Fibroblast of skin of right biceps (primary cell): ENCODE data around the gene PTGFRN.

Experiments used
- DNase-seq: peaks from one replicate; pipeline ENCODE4 v3.0.0-alpha.2; 2013

The PTGFRN gene

DNA sequence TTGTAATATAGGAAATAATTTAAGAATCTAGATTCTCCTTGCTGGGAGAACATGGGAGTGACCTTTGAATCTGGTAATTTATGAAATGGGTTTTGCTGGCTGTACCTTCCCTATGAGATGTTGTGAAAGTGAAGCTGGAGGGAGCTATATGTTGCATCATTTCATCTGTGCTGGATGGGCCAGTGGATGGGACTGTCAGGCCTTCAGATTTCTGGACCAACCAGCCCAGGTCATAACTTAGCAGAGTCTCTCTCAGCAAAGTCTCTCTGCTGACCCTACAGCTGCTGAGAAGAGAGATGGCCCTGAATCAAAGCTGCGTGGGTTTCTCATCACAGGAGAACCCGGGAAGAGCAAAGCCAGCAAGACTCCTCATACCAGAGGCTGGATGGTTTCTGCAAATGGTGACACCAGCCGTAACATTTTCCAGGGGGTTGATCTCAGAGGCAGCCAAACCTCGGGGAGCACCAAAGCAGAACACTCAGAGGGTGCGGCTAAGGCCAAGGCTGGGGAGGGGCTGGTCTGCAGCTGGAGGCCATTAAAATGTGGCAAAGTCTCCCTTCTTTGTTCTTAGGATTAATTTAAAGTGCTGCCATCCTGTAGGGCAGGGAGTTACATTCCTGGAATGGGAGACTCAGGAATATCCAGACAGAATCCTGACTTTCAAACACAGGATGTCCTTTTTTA, 18.2 kb upstream of the PTGFRN start:
- no peak for DNase-seq

DNA sequence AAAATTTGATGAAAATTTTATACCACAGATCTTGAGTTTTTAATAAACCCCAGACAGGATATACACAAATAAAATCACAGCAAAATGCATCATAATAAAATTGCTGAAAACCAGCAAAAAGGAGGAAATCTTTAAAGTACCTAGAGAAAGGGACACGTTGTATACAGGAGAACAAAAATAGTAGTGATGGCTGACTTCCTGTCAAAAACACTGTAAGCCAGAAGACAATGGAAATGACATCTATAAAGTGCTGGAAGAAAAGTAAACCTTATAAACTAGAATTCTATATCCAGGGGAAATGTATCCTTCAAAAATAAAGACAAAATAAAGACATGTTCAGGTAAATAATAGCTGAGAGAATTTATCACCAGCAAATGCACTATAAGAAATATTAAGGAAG, 14.6 kb upstream of the PTGFRN start:
- no peak for DNase-seq

DNA sequence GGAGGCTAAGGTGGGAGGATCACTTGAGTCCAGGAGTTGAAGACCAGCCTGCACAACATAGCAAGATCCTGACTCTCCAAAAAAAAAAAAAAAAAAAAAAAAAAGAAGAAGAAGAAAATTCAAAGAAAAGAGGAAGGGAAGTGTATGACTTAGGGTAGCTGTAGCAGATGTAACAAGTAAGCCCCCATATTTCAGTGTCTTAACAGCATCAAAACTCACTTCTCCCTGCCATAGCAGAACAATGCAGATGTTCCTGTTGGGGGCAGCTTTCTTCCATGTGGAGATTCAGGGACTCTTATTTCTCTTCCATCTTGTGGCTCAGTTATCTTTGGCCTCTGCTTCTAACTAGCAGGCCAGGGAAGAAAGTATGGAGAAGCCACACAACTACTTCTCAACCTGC, 10.2 kb upstream of the PTGFRN start:
- no peak for DNase-seq

DNA sequence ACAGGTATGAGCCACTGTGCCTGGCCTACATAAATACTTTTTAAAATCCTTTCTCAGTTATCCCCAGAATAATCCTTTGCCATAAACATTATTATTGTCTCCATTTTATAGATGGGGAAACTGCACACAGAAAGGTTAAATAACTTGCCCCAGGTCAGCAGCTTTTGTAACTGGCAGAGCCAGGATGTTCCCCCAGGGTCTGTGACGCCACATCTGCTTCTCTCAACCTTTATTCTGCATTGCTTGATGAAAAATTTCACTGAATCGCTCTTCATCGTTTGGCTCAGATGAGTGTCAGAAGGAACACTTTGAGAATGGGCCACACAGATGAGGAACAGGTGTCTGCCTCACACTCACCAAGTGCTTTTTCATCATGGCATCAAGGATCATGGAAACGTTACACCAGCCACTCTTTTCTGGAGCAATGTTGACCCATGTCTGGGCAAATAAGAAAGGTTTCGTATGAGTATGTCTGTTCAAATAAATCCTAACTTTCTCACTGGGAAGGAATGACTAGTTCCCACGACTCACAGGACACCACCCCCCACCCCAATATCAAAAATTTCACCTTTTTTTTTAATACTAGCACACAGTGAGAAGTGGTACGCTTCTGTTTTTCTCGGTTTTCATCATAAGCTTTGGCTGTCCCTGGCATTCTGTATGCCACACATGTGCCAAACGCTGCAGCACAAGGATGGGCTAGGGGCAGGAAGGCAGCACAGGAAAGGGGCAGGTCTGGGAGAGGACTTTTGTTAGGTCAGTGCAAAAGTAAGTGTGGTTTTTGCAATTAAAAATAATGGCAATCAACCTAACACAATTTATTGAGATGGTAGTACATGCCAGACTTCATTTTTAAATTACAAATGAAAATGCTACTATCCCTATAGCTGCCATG, 9.0 kb upstream of the PTGFRN start:
- DNase-seq: no peak

DNA sequence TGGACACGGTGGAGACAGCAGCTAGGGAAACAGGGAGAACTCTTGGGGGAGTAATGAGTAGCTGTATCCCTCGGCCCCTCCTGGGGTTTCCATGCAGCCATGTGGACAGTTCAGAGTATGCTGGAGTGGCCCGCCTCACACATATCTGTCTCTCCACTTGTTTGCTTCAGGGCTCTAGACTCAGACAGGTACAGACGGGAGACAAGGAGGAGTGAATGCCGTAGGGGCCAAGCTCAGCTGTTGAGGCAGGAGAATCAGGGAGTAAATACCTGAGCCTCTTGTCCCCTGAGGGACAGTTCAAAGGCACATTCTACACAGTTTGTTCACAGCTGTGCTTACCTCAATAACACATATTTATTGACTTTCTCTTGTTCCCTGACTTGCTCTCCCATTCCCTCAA, 7.7 kb upstream of the PTGFRN start:
- DNase-seq: no peak

DNA sequence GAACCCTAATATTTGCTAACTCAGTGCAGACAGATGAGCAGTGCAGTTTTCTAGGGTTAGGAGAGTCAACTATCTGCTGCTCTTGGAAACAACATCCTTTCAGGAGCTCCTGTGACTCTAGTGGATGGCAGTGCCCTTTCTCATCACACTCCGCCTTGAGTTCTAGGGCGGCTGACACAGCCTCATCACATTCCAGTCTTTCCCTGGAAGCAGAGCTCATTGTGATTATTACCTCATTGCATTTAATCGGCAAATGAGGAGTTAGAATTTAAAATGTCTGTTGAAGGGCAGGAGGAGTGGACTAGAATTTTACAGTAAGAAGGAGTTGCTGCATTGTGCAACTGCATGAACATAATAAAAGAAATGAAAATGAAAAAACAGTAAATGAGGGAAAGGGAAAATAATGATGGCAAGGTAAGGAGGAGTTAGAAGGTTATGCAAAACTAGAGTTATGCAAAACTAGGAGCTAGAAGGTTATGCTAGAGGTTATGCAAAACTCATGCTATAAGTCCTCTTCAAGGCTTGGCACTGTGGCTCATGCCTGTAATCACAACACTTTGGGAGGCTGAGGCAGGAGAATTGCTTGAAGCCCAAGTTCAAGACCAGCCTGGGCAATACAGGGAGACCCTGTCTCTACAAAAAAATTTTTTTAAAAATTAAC, 6.9 kb upstream of the PTGFRN start:
- DNase-seq: no peak

DNA sequence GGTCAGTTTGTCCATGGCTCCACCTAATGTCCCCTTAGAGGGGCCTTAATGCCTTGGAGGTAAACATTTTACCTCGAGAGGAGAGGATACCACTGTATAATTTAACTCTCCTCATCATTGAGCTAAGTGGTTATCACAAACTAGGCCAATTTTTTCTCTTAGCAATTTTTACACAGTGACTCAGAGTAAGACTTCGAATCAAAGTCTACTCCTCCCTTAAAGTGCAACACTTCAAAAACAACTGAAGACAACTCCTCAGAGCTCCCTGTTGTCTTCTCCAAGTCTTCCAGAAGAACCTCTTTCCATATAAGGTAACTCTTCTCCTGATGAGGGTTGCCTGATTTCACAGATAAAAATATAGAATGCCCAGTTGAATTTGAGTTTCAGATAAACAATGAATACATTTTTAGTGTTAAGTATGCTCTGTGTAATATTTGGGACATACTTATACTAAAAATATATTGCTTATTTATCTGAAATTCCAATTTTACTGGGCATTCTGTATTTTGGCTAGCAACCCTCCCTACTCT, 4.9 kb upstream of the PTGFRN start:
- no peak for DNase-seq

DNA sequence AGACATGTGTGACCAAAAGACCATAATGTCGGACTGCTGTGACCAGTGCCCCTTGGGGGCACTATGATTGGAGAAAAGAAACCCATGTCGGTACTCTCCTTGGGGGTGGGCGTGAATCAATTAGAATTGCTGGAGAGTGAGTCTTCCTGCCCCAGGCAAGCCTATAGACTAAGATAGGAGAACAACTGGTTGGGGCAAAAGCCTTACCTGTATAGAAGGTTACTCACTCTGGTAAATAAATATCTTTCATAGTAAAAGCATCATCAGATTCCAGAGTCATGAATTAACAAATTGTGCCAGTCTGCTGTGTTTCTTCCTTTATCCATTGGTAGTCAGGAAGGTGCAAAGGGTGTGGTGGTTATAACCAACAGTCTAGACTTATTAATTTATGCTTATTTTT, 2.9 kb upstream of the PTGFRN start:
- DNase-seq: no peak

DNA sequence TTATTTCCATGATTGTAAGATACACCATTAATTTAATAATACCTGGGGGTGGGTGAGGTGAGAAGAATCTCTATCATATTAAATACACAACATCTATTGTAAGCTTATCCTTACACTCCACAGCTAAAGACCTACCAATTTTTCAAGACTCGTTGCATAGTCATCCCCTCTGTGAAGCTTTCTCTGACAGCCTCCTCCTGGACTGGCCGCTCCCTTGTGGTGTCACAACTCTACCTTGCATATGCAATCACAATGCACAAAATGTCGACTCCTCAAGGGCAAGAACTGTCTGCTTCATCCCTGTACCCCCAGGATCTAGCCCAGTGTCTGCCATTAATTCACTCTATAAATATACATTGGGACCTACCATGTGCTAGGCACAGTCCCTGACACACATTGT, 2.4 kb upstream of the PTGFRN start:
- no peak for DNase-seq

DNA sequence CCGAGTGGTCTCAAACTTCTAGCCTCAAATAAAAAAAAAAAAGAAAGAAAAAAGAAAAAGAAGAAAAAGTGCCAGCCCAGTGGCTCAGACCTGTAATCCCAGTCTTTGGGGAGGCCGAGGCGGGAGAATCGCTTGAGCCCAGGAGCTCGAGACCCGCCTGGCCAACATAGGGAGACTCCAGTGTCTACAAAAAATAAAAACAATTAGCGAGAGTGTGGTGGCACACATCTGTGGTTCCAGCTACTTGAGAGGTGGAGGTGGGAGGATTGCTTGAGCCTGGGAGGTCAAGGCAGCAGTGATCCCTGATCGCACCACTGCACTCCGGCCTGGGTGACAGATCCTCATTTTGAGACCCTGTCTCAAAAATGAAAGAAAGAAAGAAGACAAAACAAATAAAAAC, 1.4 kb upstream of the PTGFRN start:
- DNase-seq: no peak

DNA sequence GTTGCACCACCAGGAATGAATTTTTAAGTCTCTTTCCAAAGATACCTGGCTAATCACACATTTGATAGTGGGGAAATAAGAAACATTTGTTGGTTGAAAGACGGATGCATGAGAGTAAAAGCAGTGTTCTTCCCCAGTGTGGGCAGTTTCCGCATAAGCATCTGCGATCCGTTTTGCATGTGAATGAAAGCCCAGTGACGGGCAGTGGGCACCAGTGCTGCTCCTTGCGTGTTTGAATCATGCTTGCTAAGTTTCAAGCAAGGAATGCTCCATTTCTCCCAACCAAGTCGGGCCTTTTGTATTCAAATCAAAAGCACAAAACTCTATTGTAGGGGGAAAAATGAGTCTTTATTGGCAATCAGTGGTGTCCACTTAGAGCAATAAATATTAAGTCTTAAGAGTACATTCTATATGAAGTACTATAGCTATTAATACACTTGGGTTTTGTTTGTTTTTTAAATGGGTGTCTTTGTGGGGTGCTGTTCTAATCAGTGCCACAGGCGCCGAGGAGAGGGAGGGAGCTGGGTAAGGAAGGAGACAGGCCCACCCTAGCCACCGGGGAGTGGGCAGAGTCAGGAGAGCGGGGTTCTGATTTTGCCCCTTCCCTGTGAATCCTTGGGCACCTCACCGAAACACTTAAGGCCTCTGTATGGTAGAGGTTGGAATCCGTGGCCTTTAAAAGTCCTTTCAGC, 750 bp upstream of the PTGFRN start:
- DNase-seq: no peak

DNA sequence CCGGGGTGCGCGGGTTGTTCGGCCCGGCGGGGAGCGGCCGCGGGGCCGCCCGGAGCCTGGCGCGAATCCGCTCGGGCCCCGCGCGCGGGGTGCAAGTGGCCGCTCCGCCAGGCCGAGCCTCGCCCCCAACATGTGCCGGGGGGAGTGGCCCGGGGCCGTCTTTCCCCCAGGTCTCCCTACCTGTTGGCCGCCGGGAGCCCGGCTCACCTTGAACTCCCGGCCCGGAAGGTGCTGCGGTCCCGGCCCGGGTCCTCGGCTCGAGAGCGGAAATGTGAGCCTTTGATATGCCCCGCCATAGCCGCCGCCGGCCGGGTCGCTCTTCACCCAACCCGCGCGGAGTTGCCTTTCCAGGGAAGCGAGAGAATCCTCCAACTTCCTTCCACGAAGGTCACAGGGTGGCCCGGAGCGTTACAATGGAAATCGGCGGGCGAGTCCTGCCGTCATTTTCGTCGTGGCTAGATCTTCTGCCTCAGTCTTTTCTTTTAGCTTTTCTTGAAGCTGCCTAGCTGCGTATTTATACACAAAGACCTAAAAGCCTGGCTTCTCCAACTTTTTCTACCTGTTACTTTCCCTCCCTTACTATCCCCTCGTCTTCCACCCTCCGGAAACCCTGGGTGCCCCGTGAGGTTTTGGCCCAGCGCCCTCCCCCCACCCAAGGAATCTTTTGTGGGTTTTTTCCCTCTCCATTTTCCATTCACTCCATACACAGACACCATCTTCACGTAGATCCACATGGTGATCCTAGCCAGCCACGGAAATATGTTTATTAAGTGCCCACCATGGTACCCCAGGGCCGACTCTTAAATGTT, 867 bp downstream of the PTGFRN start:
- peak; percentile 28 for DNase-seq

DNA sequence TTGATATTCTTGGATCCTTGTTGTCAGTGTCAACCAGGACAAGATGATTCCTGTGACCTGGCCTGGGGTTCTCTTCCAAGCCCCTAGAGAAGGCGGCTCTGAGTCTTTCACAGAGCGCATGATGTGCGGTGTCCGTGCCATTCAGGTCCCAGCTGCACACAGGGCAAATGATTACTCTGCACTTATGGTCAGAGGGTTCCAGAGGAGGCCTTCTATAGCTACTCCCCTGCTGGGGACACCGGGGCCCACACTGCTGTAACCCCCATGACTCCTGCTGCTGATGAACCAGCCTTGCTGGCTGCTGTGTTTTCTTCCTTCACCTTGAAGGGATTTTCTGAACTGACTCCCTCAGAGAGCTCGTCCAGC, 1.5 kb downstream of the PTGFRN start:
- DNase-seq: no peak

DNA sequence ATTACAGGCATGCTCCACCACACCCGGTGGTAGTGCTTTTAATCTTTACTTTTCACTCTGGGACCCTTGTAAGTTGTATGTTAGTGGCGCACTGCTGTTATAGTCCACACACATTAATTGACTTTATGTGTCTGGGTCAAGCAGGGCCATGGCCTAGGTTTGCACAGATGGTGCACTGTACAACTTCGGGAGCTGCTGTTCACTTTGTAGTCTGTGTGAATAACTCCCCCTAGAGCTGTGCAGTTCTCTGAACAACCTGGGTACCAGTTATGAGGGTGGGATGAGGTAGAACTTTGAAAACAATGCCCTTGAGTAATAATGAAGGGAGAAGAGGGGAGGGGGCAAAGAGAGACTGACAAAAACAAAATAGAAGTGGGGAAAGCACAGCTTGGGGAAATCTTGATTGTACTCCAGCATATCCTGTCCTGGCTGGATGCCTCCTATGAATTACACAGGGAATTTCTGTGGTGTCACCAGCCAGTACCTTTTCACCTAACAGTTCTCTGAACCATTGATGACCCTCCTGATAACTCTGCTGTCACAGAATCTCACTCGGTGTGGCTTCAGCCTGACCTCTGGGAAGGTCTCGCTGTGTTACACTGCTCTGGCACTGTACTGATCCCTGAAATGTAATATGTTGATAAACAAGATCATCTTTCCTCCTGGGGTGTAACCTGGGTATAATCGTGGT, 2.2 kb downstream of the PTGFRN start:
- DNase-seq: no peak

DNA sequence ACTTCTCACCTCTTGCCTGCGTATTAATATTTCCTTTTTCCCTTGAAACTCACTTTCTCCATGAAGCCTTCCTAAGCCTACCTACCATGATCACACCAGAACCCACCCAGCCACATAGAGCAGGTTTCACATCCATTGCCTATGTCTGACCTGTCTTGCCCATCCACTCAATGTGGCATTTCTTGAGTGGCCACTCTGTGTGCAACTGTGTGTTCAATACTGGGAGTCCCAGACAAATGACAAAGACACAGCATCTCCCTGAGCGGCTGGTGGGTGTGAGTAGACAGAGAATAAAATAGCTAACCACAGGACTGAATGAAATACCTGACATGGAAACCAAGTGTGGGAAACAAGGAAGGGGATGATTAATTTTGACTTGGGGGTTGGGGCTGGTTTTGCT, 3.1 kb downstream of the PTGFRN start:
- DNase-seq: no peak

DNA sequence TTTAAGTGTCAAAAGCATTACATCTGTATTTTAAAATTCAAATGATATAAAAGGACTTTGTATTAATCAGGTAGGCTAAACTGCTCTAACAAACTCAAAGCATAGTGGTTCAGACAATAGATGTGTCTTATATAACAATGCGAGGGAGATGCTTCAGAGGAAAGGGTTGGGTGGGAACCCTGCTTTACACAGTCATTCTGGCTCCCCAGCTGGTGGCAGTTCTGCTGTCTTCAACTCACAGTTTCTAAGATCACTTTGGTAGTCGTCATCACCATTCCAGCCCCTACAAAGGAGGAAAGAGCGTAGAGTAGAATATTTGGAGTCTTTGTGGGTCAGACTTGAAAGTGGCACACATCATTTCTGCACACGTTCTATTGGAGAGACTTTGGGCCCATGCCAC, 4.2 kb downstream of the PTGFRN start:
- DNase-seq: no peak

DNA sequence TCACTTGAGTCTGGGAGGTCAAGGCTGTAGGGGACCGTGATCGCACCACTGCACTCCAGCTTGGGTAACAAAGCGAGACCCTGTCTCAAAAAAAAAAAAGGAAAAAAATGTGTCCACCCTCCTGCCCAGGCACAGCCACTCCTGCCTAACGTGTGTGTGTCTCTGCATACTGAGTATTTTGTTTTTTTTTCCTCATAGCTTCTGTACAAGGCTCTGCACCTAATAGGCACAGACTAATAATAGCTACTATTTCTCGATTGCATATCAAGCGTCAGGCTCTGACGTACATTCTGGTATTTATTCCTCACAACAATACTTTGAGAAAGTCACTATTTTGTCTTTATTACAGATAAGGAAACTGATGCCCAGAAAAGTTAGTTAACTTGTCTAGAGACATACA, 5.0 kb downstream of the PTGFRN start:
- DNase-seq: no peak

DNA sequence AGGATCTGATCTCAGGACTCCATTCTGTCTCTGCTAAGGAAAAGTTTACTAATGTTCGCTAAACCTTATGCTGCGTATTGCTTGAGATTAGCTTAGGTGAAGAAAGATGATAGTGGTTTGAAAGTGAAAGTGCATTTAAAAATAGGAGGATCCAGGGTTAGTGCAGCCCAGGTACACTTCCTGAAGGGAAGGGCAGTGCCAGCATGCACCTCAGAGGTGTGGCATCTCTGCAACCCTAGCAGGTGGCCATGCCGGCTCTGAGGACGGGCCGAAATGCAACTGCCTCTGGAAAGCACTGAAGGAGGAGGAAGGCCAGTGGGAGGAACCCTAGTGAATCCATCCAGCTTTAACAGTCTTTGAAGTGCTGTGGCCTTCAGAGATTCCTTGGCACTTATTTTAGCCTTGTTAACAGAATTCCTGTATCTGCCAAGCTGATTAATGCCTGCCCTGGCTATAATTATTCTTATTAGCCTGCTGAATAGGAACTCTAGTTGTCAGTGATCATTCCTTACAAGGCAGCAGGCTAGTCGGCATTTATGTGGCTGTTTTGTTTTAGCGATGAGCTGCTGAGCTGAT, 5.5 kb downstream of the PTGFRN start:
- DNase-seq: no peak

DNA sequence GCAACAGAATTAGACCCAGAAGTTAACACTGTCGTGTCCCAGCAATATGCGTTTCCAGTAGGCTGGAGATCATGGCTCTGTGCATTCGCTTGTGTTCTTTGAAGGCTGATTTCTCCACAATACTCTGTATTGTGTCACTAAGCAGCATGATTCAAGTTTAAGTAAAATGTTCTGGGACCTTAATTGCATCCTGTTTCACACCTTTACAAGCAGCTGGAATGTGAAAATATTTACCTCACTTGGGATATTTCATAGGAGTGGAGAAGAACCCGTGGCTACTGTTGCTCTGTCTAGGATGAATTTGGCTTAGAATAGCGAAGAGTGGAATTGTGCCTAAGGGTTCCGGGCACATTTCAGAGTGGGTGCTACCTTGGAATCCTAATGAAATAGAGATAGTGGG, 6.3 kb downstream of the PTGFRN start:
- no peak for DNase-seq

DNA sequence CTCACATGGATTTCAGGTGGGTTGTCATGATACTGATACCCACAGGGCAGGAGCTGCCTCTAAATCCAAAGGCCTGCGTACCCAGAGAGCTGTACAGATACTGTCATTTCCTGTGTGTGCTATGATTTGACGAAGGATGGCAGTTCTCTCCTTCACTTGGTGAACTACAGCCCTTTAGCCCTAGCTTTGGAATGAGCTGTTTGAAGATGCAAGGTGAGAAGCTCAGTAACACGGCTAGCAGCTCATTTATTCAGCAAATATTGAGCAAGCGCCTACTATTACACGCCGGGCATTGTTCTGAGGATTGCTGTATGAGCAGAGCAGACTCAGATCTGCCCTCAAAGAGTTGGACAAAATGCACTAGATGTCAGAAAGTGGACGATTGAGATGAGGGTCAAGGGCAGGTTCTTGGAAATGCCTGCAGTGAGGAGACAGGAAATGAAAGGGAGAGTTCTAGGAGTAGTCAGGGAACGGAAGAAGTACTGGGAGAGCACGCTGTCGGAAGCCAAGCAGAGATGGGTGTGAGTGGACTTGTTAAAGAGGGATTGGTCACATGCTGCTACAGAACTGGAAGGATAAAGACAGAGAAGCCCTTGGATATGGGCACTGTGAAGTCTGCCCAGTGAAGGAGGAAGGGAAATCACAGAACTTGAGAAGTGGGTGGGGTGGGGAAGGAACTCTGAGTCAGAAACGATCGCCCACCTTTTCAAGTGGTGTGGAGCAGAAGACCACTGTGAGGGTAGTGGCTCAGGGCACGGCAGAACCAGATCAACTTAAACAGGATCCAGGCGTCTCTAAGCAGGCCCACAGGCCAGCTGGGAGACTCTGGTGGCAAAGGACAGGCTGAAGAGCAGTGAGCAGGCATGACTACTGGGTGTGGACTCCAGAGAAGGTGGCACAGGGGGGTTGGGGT, 7.1 kb downstream of the PTGFRN start:
- DNase-seq: no peak
